Ureter (tissue), 1 donor: Measurements from ENCODE around the gene ACTC1. TPM values are rescaled to one million over a fixed set of nuclear protein-coding genes. Genes with fewer than 3 reads are reported as not detected.

Experiments used
- DNase-seq: peaks from one replicate; pipeline ENCODE4 v3.0.0-alpha.2; 2020; ENCODE audit warnings: low spot score
- total RNA-seq: library from RNA; stranded (reverse); gene quantifications from one replicate; pipeline ENCODE4 v1.2.4, GENCODE V29; 2023
- donor health status: DM: yes; HTN: yes; CAD: no.

Gene ACTC1
- total RNA-seq, 1 donor from 2014 or later = 29.7 TPM

DNA sequence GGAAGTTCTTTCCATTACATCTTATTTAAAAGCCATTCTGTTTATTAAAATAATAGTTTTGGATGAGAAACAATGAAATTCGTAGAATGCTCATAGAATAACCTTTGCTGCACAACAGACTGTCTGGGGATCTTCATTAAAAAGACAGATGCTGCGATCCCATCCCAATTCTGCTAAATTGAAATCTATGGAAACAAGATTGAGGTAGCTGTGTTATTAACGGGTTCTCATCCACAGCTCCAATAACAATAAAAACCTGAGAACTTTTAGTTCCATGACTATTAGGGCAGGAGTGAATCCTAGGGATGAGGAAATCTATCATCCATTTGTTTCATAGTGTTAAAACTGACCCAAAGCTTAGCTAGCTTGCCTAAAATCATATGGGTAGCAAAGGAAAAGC is 38.1 kb downstream of the ACTC1 start:
- DNase-seq = no peak

GRCh38 chr15:34755419-34755773 is 40.0 kb downstream of the ACTC1 start:
- DNase-seq = no peak

- DNase-seq = no peak
These were observed 40.5 kb downstream of the ACTC1 start, which contains the start of gene GJD2 for GRCh38 chr15:34754674-34755418. GJD2 (minus strand) TSS chr15:34754998; CDS start chr15:34754488, 510 bp downstream.

GRCh38 chr15:34754171-34754601 is 41.2 kb downstream of the ACTC1 start:
- no peak for DNase-seq

DNA sequence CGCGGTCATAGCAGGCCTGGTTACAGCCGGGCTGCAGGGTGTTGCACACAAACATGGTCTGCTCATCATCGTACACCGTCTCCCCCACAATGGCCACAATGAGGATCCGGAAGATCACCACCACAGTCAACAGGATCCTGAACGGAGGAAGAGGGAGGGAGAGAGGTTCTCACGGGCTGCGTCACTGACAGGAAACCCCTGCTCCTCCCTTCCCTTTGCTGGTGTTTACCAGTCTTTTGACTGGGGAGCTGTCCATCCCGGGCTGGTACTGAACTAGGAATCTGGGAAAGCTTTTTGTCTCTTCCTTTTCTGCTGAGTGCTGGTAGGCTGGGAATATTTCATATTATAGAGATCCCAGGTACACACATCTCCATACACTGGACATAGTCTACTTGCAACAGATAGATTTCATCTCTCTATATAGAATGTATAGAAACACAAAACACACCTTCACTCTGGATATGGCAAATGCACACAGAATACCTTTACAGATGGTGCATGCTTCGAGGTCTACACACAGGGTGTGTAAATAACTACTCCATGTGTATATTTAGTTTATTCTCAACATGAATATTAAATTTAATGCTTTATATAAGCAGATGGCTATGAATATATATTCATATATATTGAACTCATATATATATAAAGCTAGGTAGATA is 42.0 kb downstream of the ACTC1 start:
- DNase-seq = no peak

GRCh38 chr15:34749691-34750090 is 45.7 kb downstream of the ACTC1 start:
- DNase-seq = no peak

Other genes starting within 250 kb of the ACTC1 start
- gene GOLGA8B, start 211.9 kb downstream of the ACTC1 start, total RNA-seq = 172 TPM
- gene GJD2, start 40.6 kb downstream of the ACTC1 start, total RNA-seq = not detected
- 48.5 TPM for gene AQR, start 174.2 kb upstream of the ACTC1 start, total RNA-seq
- gene ZNF770, start 192.7 kb upstream of the ACTC1 start, total RNA-seq = 47.8 TPM